Tibial nerve (tissue), 3 donors: ENCODE results near the gene ZFYVE9.

Experiments used
- CTCF ChIP-seq, 5 experiments: fragments of 200-600 bp in 3 of 5; fragments of 450-650 bp in 2 of 5; sonication (generic) in 3 of 5; IDR thresholded peaks; one replicate each; pipeline ENCODE4 v1.5.1; 2016 to 2019; ENCODE audit warnings: antibody characterized with exemption in 5 of 5, mild to moderate bottlenecking in 3 of 5, moderate library complexity in 2 of 5
- POLR2A ChIP-seq, 2 donors: fragments of 450-650 bp; IDR thresholded peaks; one replicate each; pipeline ENCODE4 v1.6.1; 2017; ENCODE audit warnings: antibody characterized with exemption in 2 of 2, mild to moderate bottlenecking in 2 of 2, moderate library complexity in 2 of 2

- TF ChIP-seq POLR2A (IDR thresholded peaks at IDR 0.05) (no peak), CTCF (IDR thresholded peaks at IDR 0.05) (no peak)
Measured at GRCh38 chr1:52166996-52167753, 25.3 kb downstream of the ZFYVE9 start.
